GM10266 (cell line): ENCODE data around the gene B3GNT2.
A peak's percentile ranks its signal among the peaks of the same experiment; 100 is the strongest.
"Not testable (repeated sequence)": the region's sequence is repeated elsewhere in the genome, so short reads cannot be mapped to it uniquely, and the experiment has no call there.

Experiments used
- DNase-seq: peaks from one replicate; pipeline ENCODE4 v3.0.0; 2012; ENCODE audit errors: extremely low spot score
- TF ChIP-seq, protein P1 (sequence below): IDR thresholded peaks from 2 replicates; pipeline ENCODE4 v1.5.1; 2012; ENCODE audit warnings: mild to moderate bottlenecking, low read depth; ENCODE audit not compliant: control insufficient read depth, insufficient read depth; ENCODE audit errors: missing control alignments

Gene B3GNT2

GRCh38 chr2:62196278-62196901, 475 bp downstream of the B3GNT2 start:
- TF ChIP-seq, protein P1, sequence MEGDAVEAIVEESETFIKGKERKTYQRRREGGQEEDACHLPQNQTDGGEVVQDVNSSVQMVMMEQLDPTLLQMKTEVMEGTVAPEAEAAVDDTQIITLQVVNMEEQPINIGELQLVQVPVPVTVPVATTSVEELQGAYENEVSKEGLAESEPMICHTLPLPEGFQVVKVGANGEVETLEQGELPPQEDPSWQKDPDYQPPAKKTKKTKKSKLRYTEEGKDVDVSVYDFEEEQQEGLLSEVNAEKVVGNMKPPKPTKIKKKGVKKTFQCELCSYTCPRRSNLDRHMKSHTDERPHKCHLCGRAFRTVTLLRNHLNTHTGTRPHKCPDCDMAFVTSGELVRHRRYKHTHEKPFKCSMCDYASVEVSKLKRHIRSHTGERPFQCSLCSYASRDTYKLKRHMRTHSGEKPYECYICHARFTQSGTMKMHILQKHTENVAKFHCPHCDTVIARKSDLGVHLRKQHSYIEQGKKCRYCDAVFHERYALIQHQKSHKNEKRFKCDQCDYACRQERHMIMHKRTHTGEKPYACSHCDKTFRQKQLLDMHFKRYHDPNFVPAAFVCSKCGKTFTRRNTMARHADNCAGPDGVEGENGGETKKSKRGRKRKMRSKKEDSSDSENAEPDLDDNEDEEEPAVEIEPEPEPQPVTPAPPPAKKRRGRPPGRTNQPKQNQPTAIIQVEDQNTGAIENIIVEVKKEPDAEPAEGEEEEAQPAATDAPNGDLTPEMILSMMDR = no peak
- DNase-seq = peak; percentile 41

GRCh38 chr2:62197011-62197924, 1.4 kb downstream of the B3GNT2 start:
- TF ChIP-seq, protein P1 = peak; percentile 36
- DNase-seq = peak; percentile 34

DNA sequence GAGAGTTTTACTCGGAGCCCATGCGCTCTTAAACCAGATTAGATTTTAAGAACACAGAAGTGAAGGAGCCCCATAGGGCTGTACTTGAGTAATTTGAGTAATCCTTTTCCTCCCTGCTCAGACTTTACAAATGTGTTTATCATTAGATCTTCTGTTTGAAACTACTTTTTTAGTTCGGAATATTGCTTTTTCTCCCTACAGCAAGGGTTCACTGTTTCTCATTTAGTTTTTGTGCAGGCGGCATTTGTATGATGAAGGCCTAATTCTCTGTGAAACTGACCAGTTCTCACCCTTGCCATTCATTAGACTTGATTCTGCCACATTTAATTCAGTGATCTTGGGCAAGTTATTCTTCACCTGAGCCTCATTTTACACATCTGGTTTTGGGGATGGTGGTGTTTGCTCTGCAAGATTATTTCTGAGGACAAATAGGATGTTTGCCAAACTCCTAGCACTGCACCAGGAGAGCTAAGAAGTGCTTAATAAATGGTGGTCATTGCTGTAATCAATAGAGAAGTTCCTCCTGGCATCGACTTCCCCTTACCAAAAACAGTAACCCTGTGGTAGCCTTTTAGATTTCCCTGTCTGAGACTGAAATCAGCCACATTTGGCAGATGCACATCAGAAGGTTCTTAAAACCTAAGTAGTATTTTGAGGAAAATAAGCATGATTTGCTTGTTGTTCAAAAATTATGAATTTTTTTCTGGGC, 2.2 kb downstream of the B3GNT2 start:
- no peak for DNase-seq

GRCh38 chr2:62198854-62199253, 2.9 kb downstream of the B3GNT2 start:
- not testable (repeated sequence) for DNase-seq

More for the DNA sequence above, 2.2 kb downstream of the B3GNT2 start:
- TF ChIP-seq, protein P1 = no peak

DNA sequence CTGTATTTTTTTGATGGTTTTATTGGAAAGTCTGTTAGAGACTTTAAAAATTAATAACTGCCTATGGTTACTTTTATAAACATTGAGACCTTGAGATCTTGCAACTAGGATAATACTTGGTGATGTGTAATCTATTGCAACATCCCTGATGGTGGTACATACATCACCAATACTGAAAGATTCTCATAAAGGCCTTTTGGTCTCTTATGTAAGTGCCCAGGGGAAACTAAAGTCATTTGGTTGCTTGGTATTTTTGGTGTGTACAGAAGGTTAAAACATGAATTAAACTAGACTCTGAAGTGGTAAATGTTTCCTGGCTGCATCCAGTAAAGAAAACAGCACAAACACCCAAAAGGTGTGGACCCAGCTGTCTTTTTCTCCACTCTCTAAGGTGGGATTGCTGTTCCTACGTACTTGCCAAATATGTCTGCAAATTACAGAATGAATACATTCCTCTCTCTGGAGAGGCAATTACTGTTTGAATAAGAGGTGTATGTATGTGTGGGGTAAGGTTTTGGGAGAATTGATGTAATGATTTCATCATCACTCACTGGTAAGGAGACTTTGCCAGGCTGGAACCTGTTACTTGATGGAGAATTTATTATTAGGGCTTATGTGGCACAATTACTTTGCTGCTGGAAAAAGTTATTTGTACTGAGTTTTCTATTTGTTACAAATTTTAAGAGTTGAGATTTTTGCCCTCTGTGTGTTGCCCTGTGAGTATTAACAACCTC, 3.6 kb downstream of the B3GNT2 start:
- TF ChIP-seq, protein P1 = no peak
- no peak for DNase-seq

DNA sequence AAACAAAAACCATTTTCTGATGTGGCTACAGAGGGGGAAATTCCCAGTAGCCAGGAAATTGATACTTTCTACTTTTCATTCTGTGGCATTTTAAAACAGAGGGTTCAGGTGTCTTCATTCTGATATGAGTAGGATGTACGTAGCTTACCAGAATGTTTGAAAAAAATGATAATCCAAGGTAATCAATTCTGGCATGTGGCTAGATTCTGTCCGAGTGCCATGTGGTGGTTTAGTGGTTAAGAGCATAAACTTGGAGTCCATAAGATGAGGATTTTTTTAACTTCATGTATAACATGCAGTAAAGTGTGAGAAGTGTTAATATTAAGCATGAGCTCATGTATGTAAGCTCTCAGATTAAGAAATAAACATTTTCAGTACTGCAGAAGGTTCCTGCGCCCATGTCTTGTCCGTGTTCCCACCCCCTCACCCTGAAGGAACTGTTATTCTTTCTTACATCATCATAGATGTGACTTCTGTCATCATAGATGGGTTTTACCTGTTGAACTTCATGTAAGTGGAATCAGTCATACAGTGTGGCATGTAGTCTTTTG, 4.5 kb downstream of the B3GNT2 start:
- no peak for DNase-seq
- TF ChIP-seq, protein P1 = no peak

DNA sequence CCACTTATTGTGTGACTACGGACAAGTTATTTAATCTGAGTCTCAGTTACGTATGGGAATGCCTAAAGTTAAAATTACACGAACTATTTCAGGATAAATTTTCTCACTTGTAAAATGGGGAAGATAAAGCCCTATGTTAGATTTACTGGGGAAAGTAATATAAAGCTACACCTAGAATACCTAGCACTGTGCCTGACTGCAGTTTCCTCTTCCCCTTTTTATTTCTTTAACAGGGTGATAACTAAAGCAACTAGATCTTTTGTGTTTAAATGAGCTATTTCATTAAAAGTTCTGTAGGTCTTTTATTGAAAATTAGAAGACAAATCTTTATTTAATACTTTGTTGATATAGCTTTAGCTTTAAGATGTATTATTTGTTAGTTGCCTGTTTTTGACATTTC, 5.0 kb downstream of the B3GNT2 start:
- TF ChIP-seq, protein P1 = no peak
- no peak for DNase-seq
